ENCODE results near the gene MRAS.
"Not testable (repeated sequence)": the region's sequence is repeated elsewhere in the genome, so short reads cannot be mapped to it uniquely, and the experiment has no call there.

Gene MRAS

GRCh38 chr3:138445654-138446053, 97.3 kb downstream of the MRAS start:
- ATAC-seq (no peak), DNase-seq (ENCODE audit: low spot score in 2 of 2) (no peak)
- no peak overlapping the region for H3K27ac Mint-ChIP-seq
- H3K9me3 Mint-ChIP-seq, result no peaks in the 10 kb centered on the region
- no peaks in the 10 kb centered on the region for H3K36me3 Mint-ChIP-seq
- H3K4me1 Mint-ChIP-seq, result no peaks in the 10 kb centered on the region
- H3K4me3 Mint-ChIP-seq, result no peak overlapping the region

- DNase-seq (ENCODE audit: low spot score in 2 of 2) (no peak), ATAC-seq (no peak)
- Mint-ChIP-seq H3K9me3 (no peaks in the 10 kb centered on the region), H3K36me3 (no peaks in the 10 kb centered on the region), H3K27ac (no peak overlapping the region), H3K4me1 (no peaks in the 10 kb centered on the region), H3K4me3 (no peak overlapping the region)
Measured at GRCh38 chr3:138448631-138449030, 100.3 kb downstream of the MRAS start.

DNA sequence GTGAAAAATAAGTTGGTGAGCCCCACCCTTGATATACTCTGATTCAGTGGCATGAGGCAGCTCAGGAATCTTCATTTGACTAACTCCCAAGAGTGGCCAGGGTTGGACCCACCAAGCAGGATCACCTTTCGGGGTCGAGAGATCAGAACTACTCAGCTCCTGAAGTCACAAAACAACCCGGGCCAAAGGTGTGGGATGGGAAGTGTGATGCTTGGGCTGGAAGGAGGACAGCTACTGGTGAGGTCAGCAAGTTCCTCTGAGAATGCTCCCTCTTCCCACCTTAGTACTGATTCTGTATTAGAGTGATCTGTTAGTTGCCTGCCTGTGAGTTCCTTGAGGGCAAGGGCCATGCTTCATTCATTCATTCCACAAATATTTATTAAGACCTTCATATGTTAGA, 101.1 kb downstream of the MRAS start:
- Mint-ChIP-seq H3K4me1 (no peaks in the 10 kb centered on the region), H3K27ac (no peak overlapping the region), H3K36me3 (no peaks in the 10 kb centered on the region), H3K9me3 (no peaks in the 10 kb centered on the region), H3K4me3 (no peak overlapping the region)
- DNase-seq (ENCODE audit: low spot score in 2 of 2), result no peak
- ATAC-seq, result no peak

- H3K27ac Mint-ChIP-seq, result no peak overlapping the region
Measured at GRCh38 chr3:138450181-138450580, 101.8 kb downstream of the MRAS start.

DNA sequence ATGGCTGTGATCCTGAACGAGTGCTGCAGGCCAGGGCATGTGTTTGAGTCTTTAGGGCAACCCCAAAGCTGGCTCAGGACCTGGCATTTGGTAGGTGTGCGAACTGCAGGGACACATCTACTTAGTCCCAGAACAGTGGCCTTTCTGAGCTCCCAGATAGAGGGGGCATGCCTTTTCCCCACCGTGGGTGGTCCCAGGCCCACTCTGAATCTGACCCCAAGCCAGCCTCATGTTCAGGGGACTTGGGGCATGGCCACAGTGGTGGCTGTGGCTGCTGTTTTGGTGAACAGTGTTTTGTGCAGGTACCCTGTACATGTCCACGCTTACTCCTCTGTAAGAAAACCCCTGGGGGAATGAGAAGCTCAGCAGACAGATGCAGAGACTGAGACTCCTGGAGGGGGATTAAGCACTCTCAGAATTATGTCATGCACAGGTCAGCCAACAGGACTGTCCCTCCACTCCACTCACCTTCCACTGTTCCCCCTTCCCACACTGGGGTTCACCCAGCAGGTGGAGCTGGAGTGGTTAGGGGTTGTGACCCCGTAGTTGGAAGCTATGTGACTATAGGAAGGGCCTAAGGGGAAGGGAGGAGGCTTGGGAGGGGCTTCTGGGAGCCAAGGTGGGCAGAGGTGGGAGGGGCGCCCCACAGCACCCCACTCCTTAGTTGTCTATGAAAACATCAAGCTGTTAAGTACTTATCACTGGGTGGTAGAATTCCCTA, 102.5 kb downstream of the MRAS start:
- DNase-seq (ENCODE audit: low spot score in 2 of 2) (no peak), ATAC-seq (no peak)
- no peaks in the 10 kb centered on the region for H3K4me1 Mint-ChIP-seq
- H3K36me3 Mint-ChIP-seq, result no peaks in the 10 kb centered on the region
- H3K4me3 Mint-ChIP-seq, result no peak overlapping the region
- no peak overlapping the region for H3K27ac Mint-ChIP-seq
- H3K9me3 Mint-ChIP-seq, result no peaks in the 10 kb centered on the region

More at GRCh38 chr3:138450181-138450580, 101.8 kb downstream of the MRAS start:
- no peaks in the 10 kb centered on the region for H3K36me3 Mint-ChIP-seq
- H3K9me3 Mint-ChIP-seq, result no peaks in the 10 kb centered on the region
- no peaks in the 10 kb centered on the region for H3K4me1 Mint-ChIP-seq
- ATAC-seq (no peak), DNase-seq (ENCODE audit: low spot score in 2 of 2) (no peak)
- H3K4me3 Mint-ChIP-seq, result no peak overlapping the region

- no peaks in the 10 kb centered on the region for H3K9me3 Mint-ChIP-seq
- H3K4me1 Mint-ChIP-seq, result no peaks in the 10 kb centered on the region
- H3K4me3 Mint-ChIP-seq, result no peak overlapping the region
- H3K27ac Mint-ChIP-seq, result no peak overlapping the region
- DNase-seq (ENCODE audit: low spot score in 2 of 2), result no peak
- H3K36me3 Mint-ChIP-seq, result no peaks in the 10 kb centered on the region
- ATAC-seq, result no peak
Measured at GRCh38 chr3:138451595-138452162, 103.3 kb downstream of the MRAS start.

GRCh38 chr3:138452436-138452835, 104.1 kb downstream of the MRAS start:
- ATAC-seq (no peak), DNase-seq (ENCODE audit: low spot score in 2 of 2) (no peak)
- Mint-ChIP-seq H3K4me3 (no peak overlapping the region), H3K9me3 (no peaks in the 10 kb centered on the region), H3K27ac (no peak overlapping the region), H3K4me1 (no peaks in the 10 kb centered on the region), H3K36me3 (no peaks in the 10 kb centered on the region)

DNA sequence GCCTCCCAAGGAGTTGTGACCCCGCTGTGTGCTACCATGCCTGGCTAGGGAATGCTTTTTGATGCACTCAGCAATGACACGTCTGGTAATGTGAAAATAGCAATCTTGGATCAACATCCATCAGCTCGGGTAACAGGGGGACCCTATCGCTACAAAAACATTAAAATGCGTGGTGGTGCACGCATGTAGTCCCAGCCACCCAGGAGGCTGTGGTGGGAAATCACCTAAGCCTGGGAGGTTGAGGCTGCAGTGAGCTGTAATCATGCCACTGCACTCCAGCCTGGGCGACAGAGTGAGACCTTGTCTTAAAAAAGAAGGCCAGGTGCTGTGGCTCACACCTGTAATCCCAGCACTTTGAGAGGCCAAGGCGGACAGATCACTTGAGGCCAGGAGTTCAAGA, 105.6 kb downstream of the MRAS start:
- H3K36me3 Mint-ChIP-seq, ATAC-seq, H3K9me3 Mint-ChIP-seq: not testable (repeated sequence)

More for the DNA sequence above, 105.6 kb downstream of the MRAS start:
- not testable (repeated sequence) for H3K4me3 Mint-ChIP-seq; DNase-seq (ENCODE audit: low spot score in 2 of 2); H3K27ac Mint-ChIP-seq; H3K4me1 Mint-ChIP-seq
